ENCODE measurements around the gene CCDC88C. TPM values are rescaled to one million over a fixed set of nuclear protein-coding genes. Genes with fewer than 3 reads are reported as not detected.

CCDC88C gene
- total RNA-seq, 6 donors from 2014 or later = 33.1 to 119 (median 54.5) TPM

- Histone ChIP-seq H3K4me3 (no peak overlapping the region), H3K27ac (no peak overlapping the region), H3K27me3 (no peaks in the 10 kb centered on the region), H3K4me1 (peaks cover 13 to 32% (median 26%) of the 10 kb centered on the region in 4 donors), H3K9me3 (peaks cover 0 to 5% (median 0%) of the 10 kb centered on the region in 4 donors), H3K36me3 (peaks cover 0 to 8% (median 0%) of the 10 kb centered on the region in 4 donors)
- DNase-seq (no peak), ATAC-seq (ENCODE audit: low FRiP score in 2 of 2) (no peak)
- WGBS, 2 donors = 91 to 98% methylated on average over 7 of the region's 7 CpGs
- no peak for TF ChIP-seq POLR2AphosphoS5 (IDR thresholded peaks at IDR 0.05)
- no peak for TF ChIP-seq CTCF (IDR thresholded peaks at IDR 0.05)
- no peak for TF ChIP-seq POLR2A (IDR thresholded peaks at IDR 0.05)
- no peak for TF ChIP-seq EP300 (IDR thresholded peaks at IDR 0.05)
Observed at GRCh38 chr14:91235841-91236240, 181.8 kb downstream of the CCDC88C start.

DNA sequence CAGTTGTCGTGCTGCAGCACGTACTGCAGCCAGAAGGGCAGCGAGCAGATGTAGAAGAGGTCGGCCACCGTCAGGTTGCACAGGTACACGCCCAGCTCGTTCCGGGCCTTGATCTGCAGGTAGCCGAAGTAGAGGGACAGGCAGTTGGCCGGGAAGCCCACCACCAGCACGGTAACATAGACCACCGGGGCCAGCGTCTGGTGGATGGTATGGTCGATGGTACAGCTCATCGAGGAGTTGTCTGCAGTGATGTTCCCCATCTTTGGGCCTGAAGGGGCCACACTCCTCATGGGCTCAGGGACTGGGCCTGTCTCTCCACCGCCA is 182.9 kb downstream of the CCDC88C start:
- Histone ChIP-seq H3K27me3 (no peaks in the 10 kb centered on the region), H3K4me3 (no peak overlapping the region), H3K27ac (no peak overlapping the region), H3K36me3 (peaks cover 0 to 8% (median 0%) of the 10 kb centered on the region in 4 donors), H3K4me1 (peaks cover 19 to 41% (median 35%) of the 10 kb centered on the region in 4 donors), H3K9me3 (peaks cover 0 to 5% (median 0%) of the 10 kb centered on the region in 4 donors)
- ATAC-seq (ENCODE audit: low FRiP score in 2 of 2) = no peak
- TF ChIP-seq CTCF (IDR thresholded peaks at IDR 0.05) (no peak), POLR2A (IDR thresholded peaks at IDR 0.05) (no peak)
- no peak for DNase-seq
- WGBS, 2 donors = 96 to 99% methylated on average over 13 to 15 of the region's 16 CpGs

DNA sequence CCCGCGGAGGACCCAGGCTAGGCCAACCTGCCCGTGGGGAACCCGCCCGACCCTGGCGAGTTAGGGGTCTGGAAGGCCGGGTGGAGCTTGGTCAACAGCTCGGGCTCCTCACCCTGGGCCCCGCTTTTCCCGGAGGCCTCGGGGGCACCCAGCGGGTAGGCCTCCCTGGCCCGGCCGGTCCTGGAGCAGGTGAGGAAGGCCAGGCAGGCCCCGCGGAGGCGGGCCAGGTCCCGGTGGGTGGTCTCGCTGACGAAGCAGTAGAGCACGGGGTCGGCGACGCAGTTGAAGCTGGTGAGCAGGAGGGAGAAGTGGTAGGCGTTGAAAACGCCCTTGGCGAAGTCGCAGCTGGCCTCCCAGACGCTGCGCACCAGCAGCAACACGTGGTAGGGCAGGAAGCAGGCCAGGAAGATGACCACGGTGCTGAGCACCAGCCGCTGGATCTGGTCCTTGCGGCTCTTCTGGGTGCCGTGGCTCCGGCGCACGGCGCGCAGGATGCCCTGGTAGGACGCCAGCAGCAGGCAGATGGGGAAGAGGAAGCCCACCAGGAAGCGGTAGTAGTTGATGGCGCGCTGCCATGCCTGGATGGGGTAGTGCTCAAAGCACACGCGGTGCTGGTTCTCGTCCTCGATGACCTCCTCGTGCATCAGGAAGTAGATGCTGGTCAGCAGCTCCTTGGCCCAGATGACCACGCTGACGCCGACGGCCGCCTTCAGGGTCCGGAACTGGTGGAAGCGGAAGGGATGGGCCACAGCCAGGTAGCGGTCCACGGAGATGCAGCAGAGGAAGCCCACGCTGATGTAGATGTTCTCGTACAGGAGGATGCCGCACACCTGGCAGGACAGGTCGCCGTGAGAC is 183.5 kb downstream of the CCDC88C start:
- no peak overlapping the region for H3K4me3 ChIP-seq
- H3K9me3 ChIP-seq = peaks cover 0 to 5% (median 0%) of the 10 kb centered on the region in 4 donors
- peak in 1 of 2 donors; percentile 83 for DNase-seq
- TF ChIP-seq POLR2AphosphoS5 (IDR thresholded peaks at IDR 0.05) = no peak
- TF ChIP-seq EP300 (IDR thresholded peaks at IDR 0.05) = no peak
- TF ChIP-seq CTCF (IDR thresholded peaks at IDR 0.05) = no peak
- TF ChIP-seq POLR2A (IDR thresholded peaks at IDR 0.05) = no peak
- WGBS, 2 donors = 87 to 95% methylated on average over 52 to 63 of the region's 63 CpGs
- peaks cover 0 to 8% (median 0%) of the 10 kb centered on the region in 4 donors for H3K36me3 ChIP-seq
- H3K27me3 ChIP-seq = no peaks in the 10 kb centered on the region
- H3K4me1 ChIP-seq = peaks cover 25 to 47% (median 41%) of the 10 kb centered on the region in 4 donors
- ATAC-seq (ENCODE audit: low FRiP score in 2 of 2) = no peak
- no peak overlapping the region for H3K27ac ChIP-seq

GRCh38 chr14:91232603-91233002 is 185.0 kb downstream of the CCDC88C start:
- Histone ChIP-seq H3K9me3 (peaks cover 0 to 5% (median 0%) of the 10 kb centered on the region in 4 donors), H3K4me3 (no peak overlapping the region), H3K27ac (peak overlapping the region; percentile 49 to 75 (median 68)), H3K4me1 (peaks cover 28 to 57% (median 42%) of the 10 kb centered on the region in 4 donors), H3K36me3 (peaks cover 0 to 14% (median 0%) of the 10 kb centered on the region in 4 donors), H3K27me3 (no peaks in the 10 kb centered on the region)
- DNase-seq = no peak
- ATAC-seq (ENCODE audit: low FRiP score in 2 of 2) = peak in 1 of 2 donors; percentile 29
- 61 to 80% methylated on average over 1 to 2 of the region's 2 CpGs for WGBS, 2 donors
- no peak for TF ChIP-seq POLR2A (IDR thresholded peaks at IDR 0.05)
- no peak for TF ChIP-seq POLR2AphosphoS5 (IDR thresholded peaks at IDR 0.05)
- TF ChIP-seq EP300 (IDR thresholded peaks at IDR 0.05) = no peak
- TF ChIP-seq CTCF (IDR thresholded peaks at IDR 0.05) = no peak

All from upper lobe of left lung (tissue), 6 donors.